ENCODE data around the gene CPEB3.
"Not testable (repeated sequence)": the region's sequence is repeated elsewhere in the genome, so short reads cannot be mapped to it uniquely, and the experiment has no call there.

The CPEB3 gene

GRCh38 chr10:92033070-92033469 is 257.8 kb downstream of the CPEB3 start:
- not testable (repeated sequence) for DNase-seq (ENCODE audit: low read depth in 3 of 3)

- DNase-seq (ENCODE audit: low read depth in 3 of 3): no peak
These were observed 259.3 kb downstream of the CPEB3 start for GRCh38 chr10:92031580-92031979.

GRCh38 chr10:92027141-92027540 is 263.7 kb downstream of the CPEB3 start:
- no peak for DNase-seq (ENCODE audit: low read depth in 3 of 3)

- not testable (repeated sequence) for DNase-seq (ENCODE audit: low read depth in 3 of 3)
These were observed 265.5 kb downstream of the CPEB3 start for GRCh38 chr10:92025340-92025739.

GRCh38 chr10:92024700-92025099 is 266.2 kb downstream of the CPEB3 start:
- no peak for DNase-seq (ENCODE audit: low read depth in 3 of 3)

- DNase-seq (ENCODE audit: low read depth in 3 of 3): no peak
These were observed 276.3 kb downstream of the CPEB3 start for GRCh38 chr10:92014620-92015019.

- DNase-seq (ENCODE audit: low read depth in 3 of 3): no peak
These were observed 279.2 kb downstream of the CPEB3 start for GRCh38 chr10:92011560-92012214.

GRCh38 chr10:92010047-92010735 is 280.7 kb downstream of the CPEB3 start:
- no peak for DNase-seq (ENCODE audit: low read depth in 3 of 3)

GRCh38 chr10:92009445-92009844 is 281.4 kb downstream of the CPEB3 start:
- DNase-seq (ENCODE audit: low read depth in 3 of 3): no peak

GRCh38 chr10:92005978-92006377 is 284.9 kb downstream of the CPEB3 start:
- no peak for DNase-seq (ENCODE audit: low read depth in 3 of 3)

- DNase-seq (ENCODE audit: low read depth in 3 of 3): no peak
These were observed 287.6 kb downstream of the CPEB3 start for GRCh38 chr10:92003258-92003657.

- no peak for DNase-seq (ENCODE audit: low read depth in 3 of 3)
These were observed 288.9 kb downstream of the CPEB3 start for GRCh38 chr10:92001995-92002394.

GRCh38 chr10:92001581-92001980 is 289.3 kb downstream of the CPEB3 start:
- no peak for DNase-seq (ENCODE audit: low read depth in 3 of 3)

All from stimulated activated CD4-positive, alpha-beta T cell treated with anti-CD3 and anti-CD28 coated beads, TNF-alpha, amount 100 ng/mL, for 24 hours (primary cell).